ENCODE measurements around the gene FOXP4. TPM values are rescaled to one million over a fixed set of nuclear protein-coding genes. Genes with fewer than 3 reads are reported as not detected.

FOXP4 gene
- polyA plus RNA-seq, 3 donors, result 28.8 to 43.6 (median 36.4) TPM

- no peak for DNase-seq (ENCODE audit: extremely low read depth in 1 of 11, low read depth in 9 of 11, low spot score in 4 of 11)
Observed at GRCh38 chr6:41558033-41558807, 12.0 kb downstream of the FOXP4 start.

- DNase-seq (ENCODE audit: extremely low read depth in 1 of 11, low read depth in 9 of 11, low spot score in 4 of 11), result no peak
Observed at GRCh38 chr6:41559655-41560427, 13.7 kb downstream of the FOXP4 start.

- DNase-seq (ENCODE audit: extremely low read depth in 1 of 11, low read depth in 9 of 11, low spot score in 4 of 11), result no peak
Observed at GRCh38 chr6:41560431-41561192, 14.4 kb downstream of the FOXP4 start.

- no peak for DNase-seq (ENCODE audit: extremely low read depth in 1 of 11, low read depth in 9 of 11, low spot score in 4 of 11)
Observed at GRCh38 chr6:41561416-41561815, 15.2 kb downstream of the FOXP4 start.

- no peak for DNase-seq (ENCODE audit: extremely low read depth in 1 of 11, low read depth in 9 of 11, low spot score in 4 of 11)
Observed at GRCh38 chr6:41561931-41562911, 16.0 kb downstream of the FOXP4 start.

- no peak for DNase-seq (ENCODE audit: extremely low read depth in 1 of 11, low read depth in 9 of 11, low spot score in 4 of 11)
Observed at GRCh38 chr6:41563060-41563776, 17.0 kb downstream of the FOXP4 start.

GRCh38 chr6:41564448-41565142, 18.4 kb downstream of the FOXP4 start:
- no peak for DNase-seq (ENCODE audit: extremely low read depth in 1 of 11, low read depth in 9 of 11, low spot score in 4 of 11)

GRCh38 chr6:41565701-41566100, 19.5 kb downstream of the FOXP4 start:
- no peak for DNase-seq (ENCODE audit: extremely low read depth in 1 of 11, low read depth in 9 of 11, low spot score in 4 of 11)

GRCh38 chr6:41566961-41567360, 20.8 kb downstream of the FOXP4 start:
- DNase-seq (ENCODE audit: extremely low read depth in 1 of 11, low read depth in 9 of 11, low spot score in 4 of 11), result no peak

- no peak for DNase-seq (ENCODE audit: extremely low read depth in 1 of 11, low read depth in 9 of 11, low spot score in 4 of 11)
Observed at GRCh38 chr6:41567684-41568083, 21.5 kb downstream of the FOXP4 start.

GRCh38 chr6:41568202-41568584, 22.0 kb downstream of the FOXP4 start:
- no peak for DNase-seq (ENCODE audit: extremely low read depth in 1 of 11, low read depth in 9 of 11, low spot score in 4 of 11)

GRCh38 chr6:41568585-41569384, 22.6 kb downstream of the FOXP4 start:
- DNase-seq (ENCODE audit: extremely low read depth in 1 of 11, low read depth in 9 of 11, low spot score in 4 of 11), result no peak

GRCh38 chr6:41570259-41570615, 24.1 kb downstream of the FOXP4 start:
- no peak for DNase-seq (ENCODE audit: extremely low read depth in 1 of 11, low read depth in 9 of 11, low spot score in 4 of 11)

GRCh38 chr6:41571021-41571780, 25.0 kb downstream of the FOXP4 start:
- DNase-seq (ENCODE audit: extremely low read depth in 1 of 11, low read depth in 9 of 11, low spot score in 4 of 11), result no peak

- DNase-seq (ENCODE audit: extremely low read depth in 1 of 11, low read depth in 9 of 11, low spot score in 4 of 11), result no peak
Observed at GRCh38 chr6:41572613-41573012, 26.4 kb downstream of the FOXP4 start.

GRCh38 chr6:41573276-41573675, 27.1 kb downstream of the FOXP4 start:
- DNase-seq (ENCODE audit: extremely low read depth in 1 of 11, low read depth in 9 of 11, low spot score in 4 of 11), result no peak
